ENCODE data around the gene TTLL3.

Gene TTLL3, protein sequence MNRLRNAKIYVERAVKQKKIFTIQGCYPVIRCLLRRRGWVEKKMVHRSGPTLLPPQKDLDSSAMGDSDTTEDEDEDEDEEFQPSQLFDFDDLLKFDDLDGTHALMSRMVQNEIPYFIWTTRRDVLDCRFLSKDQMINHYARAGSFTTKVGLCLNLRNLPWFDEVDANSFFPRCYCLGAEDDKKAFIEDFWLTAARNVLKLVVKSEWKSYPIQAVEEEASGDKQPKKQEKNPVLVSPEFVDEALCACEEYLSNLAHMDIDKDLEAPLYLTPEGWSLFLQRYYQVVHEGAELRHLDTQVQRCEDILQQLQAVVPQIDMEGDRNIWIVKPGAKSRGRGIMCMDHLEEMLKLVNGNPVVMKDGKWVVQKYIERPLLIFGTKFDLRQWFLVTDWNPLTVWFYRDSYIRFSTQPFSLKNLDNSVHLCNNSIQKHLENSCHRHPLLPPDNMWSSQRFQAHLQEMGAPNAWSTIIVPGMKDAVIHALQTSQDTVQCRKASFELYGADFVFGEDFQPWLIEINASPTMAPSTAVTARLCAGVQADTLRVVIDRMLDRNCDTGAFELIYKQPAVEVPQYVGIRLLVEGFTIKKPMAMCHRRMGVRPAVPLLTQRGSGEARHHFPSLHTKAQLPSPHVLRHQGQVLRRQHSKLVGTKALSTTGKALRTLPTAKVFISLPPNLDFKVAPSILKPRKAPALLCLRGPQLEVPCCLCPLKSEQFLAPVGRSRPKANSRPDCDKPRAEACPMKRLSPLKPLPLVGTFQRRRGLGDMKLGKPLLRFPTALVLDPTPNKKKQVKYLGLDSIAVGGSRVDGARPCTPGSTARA

GRCh38 chr3:9809615-9810432, at the start of gene TTLL3:
TSS of gene TTLL3 (plus strand) at chr3:9810262. CDS start at chr3:9810662, 400 bp downstream.
- TF ChIP-seq, protein P1, sequence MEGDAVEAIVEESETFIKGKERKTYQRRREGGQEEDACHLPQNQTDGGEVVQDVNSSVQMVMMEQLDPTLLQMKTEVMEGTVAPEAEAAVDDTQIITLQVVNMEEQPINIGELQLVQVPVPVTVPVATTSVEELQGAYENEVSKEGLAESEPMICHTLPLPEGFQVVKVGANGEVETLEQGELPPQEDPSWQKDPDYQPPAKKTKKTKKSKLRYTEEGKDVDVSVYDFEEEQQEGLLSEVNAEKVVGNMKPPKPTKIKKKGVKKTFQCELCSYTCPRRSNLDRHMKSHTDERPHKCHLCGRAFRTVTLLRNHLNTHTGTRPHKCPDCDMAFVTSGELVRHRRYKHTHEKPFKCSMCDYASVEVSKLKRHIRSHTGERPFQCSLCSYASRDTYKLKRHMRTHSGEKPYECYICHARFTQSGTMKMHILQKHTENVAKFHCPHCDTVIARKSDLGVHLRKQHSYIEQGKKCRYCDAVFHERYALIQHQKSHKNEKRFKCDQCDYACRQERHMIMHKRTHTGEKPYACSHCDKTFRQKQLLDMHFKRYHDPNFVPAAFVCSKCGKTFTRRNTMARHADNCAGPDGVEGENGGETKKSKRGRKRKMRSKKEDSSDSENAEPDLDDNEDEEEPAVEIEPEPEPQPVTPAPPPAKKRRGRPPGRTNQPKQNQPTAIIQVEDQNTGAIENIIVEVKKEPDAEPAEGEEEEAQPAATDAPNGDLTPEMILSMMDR (conservative IDR thresholded peaks at IDR 0.05; ENCODE audit: low read depth) = no peak
- CTCF ChIA-PET = interaction anchor here (1.0 kb wide), 1 partner anchor 13 kb away, joined by 4 read pairs; no protein-coding TSS in a partner anchor
- POLR2A ChIA-PET (ENCODE audit: low non-redundant PET) = no interaction called here
- peak within 1 kb of the TSS; percentile 89 for H3K27ac ChIP-seq
- DNase-seq (ENCODE audit: low spot score) = no peak

GRCh38 chr3:9760779-9761505, 49.1 kb upstream of the TTLL3 start:
- DNase-seq (ENCODE audit: low spot score) = no peak
- CTCF ChIA-PET = no interaction called here
- TF ChIP-seq, protein P1 (conservative IDR thresholded peaks at IDR 0.05; ENCODE audit: low read depth) = no peak
- POLR2A ChIA-PET (ENCODE audit: low non-redundant PET) = interaction anchor here (0.6 kb wide), 1 partner anchor 34 kb away, joined by 4 read pairs; no protein-coding TSS in a partner anchor
- peak overlapping the region; percentile 24; the same call in 1 of the 2 replicates for H3K27ac ChIP-seq

GRCh38 chr3:9761919-9762318, 48.1 kb upstream of the TTLL3 start:
- TF ChIP-seq, protein P1 (conservative IDR thresholded peaks at IDR 0.05; ENCODE audit: low read depth) = no peak
- CTCF ChIA-PET = no interaction called here
- POLR2A ChIA-PET (ENCODE audit: low non-redundant PET) = no interaction called here
- peak overlapping the region; percentile 40 for H3K27ac ChIP-seq
- DNase-seq (ENCODE audit: low spot score) = no peak

DNA sequence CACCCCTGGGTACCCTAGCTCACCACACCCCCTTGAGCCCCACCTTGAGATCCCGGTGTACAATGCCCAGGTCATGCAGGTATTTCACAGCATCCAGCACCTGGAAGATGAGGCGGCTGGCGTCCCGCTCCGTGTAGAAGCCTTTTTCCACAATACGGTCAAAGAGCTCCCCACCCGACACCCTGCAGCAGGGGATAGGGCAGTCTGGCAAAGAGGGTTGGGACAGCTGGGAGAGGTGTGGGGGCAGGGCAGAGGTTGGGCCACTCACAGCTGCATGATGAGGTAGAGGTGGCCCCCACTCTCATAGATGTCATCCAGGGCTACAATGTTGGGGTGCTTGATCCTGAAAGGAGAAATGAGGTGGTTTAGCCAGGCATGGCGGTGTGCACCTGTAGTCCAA, 47.2 kb upstream of the TTLL3 start:
- ChIA-PET POLR2A (ENCODE audit: low non-redundant PET) (no interaction called here), CTCF (no interaction called here)
- TF ChIP-seq, protein P1 (conservative IDR thresholded peaks at IDR 0.05; ENCODE audit: low read depth) = no peak

GRCh38 chr3:9765865-9766264, 44.2 kb upstream of the TTLL3 start:
- CTCF ChIA-PET = no interaction called here
- POLR2A ChIA-PET (ENCODE audit: low non-redundant PET) = no interaction called here
- no peak overlapping the region for H3K27ac ChIP-seq
- no peak for DNase-seq (ENCODE audit: low spot score)
- TF ChIP-seq, protein P1 (conservative IDR thresholded peaks at IDR 0.05; ENCODE audit: low read depth) = no peak

More for the DNA sequence above, 47.2 kb upstream of the TTLL3 start:
- no peak for DNase-seq (ENCODE audit: low spot score)
- peak overlapping the region; percentile 40 for H3K27ac ChIP-seq

Data from RWPE1 (cell line).